Endothelial cell of umbilical vein (primary cell): Measurements from ENCODE around the gene CLASP2. TPM values are rescaled to one million over a fixed set of nuclear protein-coding genes. Genes with fewer than 3 reads are reported as not detected.

Source experiments
- BruUV-seq: library from RNA; stranded (reverse); fragments of 400-500 nt; replicated peaks from 2 replicates; lab custom pipeline; 2021; lab: Mats Ljungman, UMichigan
- CTCF ChIA-PET: fragments of 300-600, 350-600 bp; sonication (Branson Sonifier 250); formaldehyde crosslinking; loops from one replicate; lab custom pipeline; 2021; ENCODE audit warnings: antibody characterized with exemption, inconsistent platforms; lab: Charles Lee
- POLR2A ChIA-PET: fragments of 300-600, 350-600 bp; sonication (Branson Sonifier 250); formaldehyde crosslinking; loops from one replicate; lab custom pipeline; 2021; ENCODE audit warnings: antibody characterized with exemption, inconsistent platforms; lab: Charles Lee
- DNase-seq: peaks from one replicate; pipeline ENCODE4 v3.0.0-alpha.2; 2011; ENCODE audit warnings: low read depth, low spot score
- FAIRE-seq: peaks from 2 replicates; lab custom pipeline; 2011; peaks lifted over from hg19 to GRCh38; lab: Jason Lieb, UNC
- H2AFZ ChIP-seq: 2 replicates; pipeline ENCODE4 v1.6.0; 2012; ENCODE audit warnings: low read depth, low read length, control low read depth, inconsistent platforms
- H3K27ac ChIP-seq: 2 replicates; pipeline ENCODE4 v1.5.1; 2011; ENCODE audit warnings: low read depth, mild to moderate bottlenecking, control low read depth, low read length, moderate library complexity; ENCODE audit not compliant: insufficient read depth
- H3K27me3 ChIP-seq, 2 experiments: 2 replicates each; pipeline versions ENCODE4 v1.6.0 to v1.6.1; 2011; ENCODE audit warnings: low read length in 2 of 2, mixed read lengths in 1 of 2; ENCODE audit not compliant: control insufficient read depth in 2 of 2, insufficient read depth in 2 of 2
- H3K36me3 ChIP-seq, 2 experiments: 2 replicates in 1 of 2; 3 replicates in 1 of 2; pipeline ENCODE4 v1.5.1; 2011; ENCODE audit warnings: low read length in 2 of 2, mild to moderate bottlenecking in 1 of 2, moderate library complexity in 1 of 2; ENCODE audit not compliant: control insufficient read depth in 2 of 2, insufficient read depth in 2 of 2; ENCODE audit errors: extremely low read depth in 1 of 2
- H3K4me1 ChIP-seq: 3 replicates; pipeline ENCODE4 v1.5.1; 2011; ENCODE audit warnings: mild to moderate bottlenecking, low read length; ENCODE audit not compliant: control insufficient read depth, insufficient read depth; ENCODE audit errors: extremely low read depth
- H3K4me2 ChIP-seq: 2 replicates; pipeline ENCODE4 v1.6.1; 2011; ENCODE audit warnings: low read length, control low read depth, mixed read lengths; ENCODE audit not compliant: insufficient read depth
- H3K4me3 ChIP-seq, 3 experiments: fragments of 200-600 bp in 1 of 3; sonication (generic), shearing (Covaris generic) in 1 of 3; replicated peaks in 1 of 3; 2 replicates each; pipeline ENCODE4 v1.5.1; 2011 to 2016; ENCODE audit warnings: control low read depth in 3 of 3, low read length in 3 of 3, mild to moderate bottlenecking in 2 of 3, inconsistent platforms in 1 of 3, low read depth in 1 of 3, moderate library complexity in 1 of 3; ENCODE audit not compliant: insufficient read depth in 1 of 3
- H3K79me2 ChIP-seq: 2 replicates; pipeline ENCODE4 v1.6.0; 2012; ENCODE audit warnings: low read length, inconsistent platforms; ENCODE audit not compliant: control insufficient read depth, insufficient read depth
- H3K9ac ChIP-seq: replicated peaks from 2 replicates; pipeline ENCODE3; 2011; ENCODE audit warnings: low read length, control low read depth; ENCODE audit not compliant: insufficient read depth; ENCODE audit errors: extremely low read depth
- H3K9me1 ChIP-seq: replicated peaks from 3 replicates; pipeline ENCODE4 v1.6.0; 2011; ENCODE audit warnings: mild to moderate bottlenecking, low read length; ENCODE audit not compliant: control insufficient read depth, insufficient read depth; ENCODE audit errors: extremely low read depth
- H3K9me3 ChIP-seq: replicated peaks from 2 replicates; pipeline ENCODE4 v1.5.1; 2012; ENCODE audit warnings: low read length, inconsistent platforms; ENCODE audit not compliant: control insufficient read depth, insufficient read depth
- H4K20me1 ChIP-seq: replicated peaks from 2 replicates; pipeline ENCODE3; 2011; ENCODE audit warnings: mild to moderate bottlenecking, low read length; ENCODE audit not compliant: control insufficient read depth, insufficient read depth; ENCODE audit errors: extremely low read depth
- EZH2 ChIP-seq: IDR thresholded peaks from 2 replicates; pipeline ENCODE4 v1.6.1; 2012; ENCODE audit warnings: borderline replicate concordance, low read depth, mild to moderate bottlenecking, moderate library complexity, low read length, inconsistent platforms; ENCODE audit not compliant: severe bottlenecking
- FOS ChIP-seq: IDR thresholded peaks from 2 replicates; pipeline ENCODE4 v1.6.1; 2011; ENCODE audit warnings: mild to moderate bottlenecking, low read length, moderate library complexity, borderline replicate concordance; ENCODE audit not compliant: insufficient read depth
- GATA2 ChIP-seq: IDR thresholded peaks from 2 replicates; pipeline ENCODE4 v1.7.0; 2011; ENCODE audit warnings: low read depth, mild to moderate bottlenecking, moderate library complexity, mixed read lengths, low read length; ENCODE audit not compliant: insufficient read length, insufficient read depth
- JUN ChIP-seq: IDR thresholded peaks from 2 replicates; pipeline ENCODE4 v1.6.1; 2011; ENCODE audit warnings: borderline replicate concordance, low read depth; ENCODE audit not compliant: insufficient read length, insufficient read depth
- MYC ChIP-seq: IDR thresholded peaks from one replicate; pipeline ENCODE4 v1.6.1; 2011; ENCODE audit warnings: mild to moderate bottlenecking, low read depth, low read length
- POLR2A ChIP-seq: IDR thresholded peaks from 2 replicates; pipeline ENCODE4 v1.6.1; 2012; ENCODE audit warnings: low read depth, mild to moderate bottlenecking, control low read depth, low read length
- POLR2AphosphoS5 ChIP-seq: IDR thresholded peaks from 2 replicates; pipeline ENCODE4 v1.6.1; 2012; ENCODE audit warnings: low read depth, mild to moderate bottlenecking, control low read depth, low read length, moderate library complexity; ENCODE audit not compliant: insufficient read depth
- dilution Hi-C: fragments of 300-500 bp; cut with MboI; formaldehyde crosslinking; loops from one replicate; pipeline ENCODE4 v1.15.0; 2019; ENCODE audit warnings: low sequenced_read_pairs; ENCODE audit not compliant: extremely low pct_ligation_motif_present
- intact Hi-C: fragments of 100-400 bp; cut with micrococcal nuclease; formaldehyde crosslinking; loops from one replicate; pipeline ENCODE4 v1.10.0; 2022
- polyA plus RNA-seq, 4 experiments: library from polyadenylated mRNA; depleted of rRNA in 3 of 4; stranded (reverse) in 3 of 4; unstranded in 1 of 4; fragments of >200 nt; gene quantifications; 2 replicates each; pipeline versions ENCODE4 v1.2.1 to v1.2.3, GENCODE V29; 2011 to 2012; ENCODE audit warnings: missing spikeins in 1 of 4
- total RNA-seq: library from RNA; stranded (reverse); gene quantifications from 2 replicates; pipeline ENCODE4 v1.2.3, GENCODE V29; 2021
- TF ChIP-seq, protein P1 (sequence below), 2 donors: IDR thresholded peaks; 1 replicate in 1 of 2; 2 replicates in 1 of 2; pipeline ENCODE4 v1.5.1; 2011; ENCODE audit warnings: low read length in 2 of 2, mild to moderate bottlenecking in 2 of 2, moderate library complexity in 2 of 2, control low read depth in 1 of 2, inconsistent platforms in 1 of 2, low read depth in 1 of 2; ENCODE audit not compliant: insufficient read depth in 1 of 2; ENCODE audit errors: extremely low read depth in 1 of 2
- TF ChIP-seq, protein P2 (sequence below): IDR thresholded peaks from 2 replicates; pipeline ENCODE4 v1.6.1; 2011; ENCODE audit not compliant: insufficient read depth, insufficient read length

CLASP2 gene
- total and polyA plus RNA-seq, 2 donors (not counting 3 experiments of a cell fraction or from before 2014, with no cell fraction given): 15.0 to 55.0 TPM

DNA sequence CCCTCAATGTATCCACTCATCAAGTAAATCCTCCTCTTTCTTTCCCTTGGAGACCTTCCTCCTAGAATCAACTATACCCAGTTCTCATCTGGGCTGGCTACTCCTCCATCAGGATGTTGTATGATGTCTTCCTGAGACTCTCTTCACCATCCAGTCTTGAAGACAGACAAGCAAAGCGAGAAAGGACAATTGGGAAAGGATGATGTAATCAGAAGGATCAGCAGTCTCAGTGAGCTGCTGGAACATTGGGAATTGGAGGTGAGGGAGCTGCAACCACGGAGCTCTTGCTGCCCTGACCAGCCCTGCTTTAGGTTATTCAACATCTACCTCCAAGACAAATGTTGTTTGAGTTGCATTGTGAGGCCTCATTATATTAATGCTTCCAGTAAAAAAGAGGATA lies 229.8 kb downstream of the CLASP2 start:
- FAIRE-seq (no peak), DNase-seq (no peak)
- no peak overlapping the region for H3K9ac ChIP-seq
- no peak overlapping the region for H3K4me2 ChIP-seq
- BruUV-seq: no TSS peak
- ChIA-PET POLR2A (no interaction called here), CTCF (interaction anchor here (1.0 kb wide), 1 partner anchor 21 kb away, joined by 3 read pairs; no protein-coding TSS in a partner anchor)
- no peak for TF ChIP-seq MYC
- TF ChIP-seq POLR2A: no peak
- TF ChIP-seq, protein P1, sequence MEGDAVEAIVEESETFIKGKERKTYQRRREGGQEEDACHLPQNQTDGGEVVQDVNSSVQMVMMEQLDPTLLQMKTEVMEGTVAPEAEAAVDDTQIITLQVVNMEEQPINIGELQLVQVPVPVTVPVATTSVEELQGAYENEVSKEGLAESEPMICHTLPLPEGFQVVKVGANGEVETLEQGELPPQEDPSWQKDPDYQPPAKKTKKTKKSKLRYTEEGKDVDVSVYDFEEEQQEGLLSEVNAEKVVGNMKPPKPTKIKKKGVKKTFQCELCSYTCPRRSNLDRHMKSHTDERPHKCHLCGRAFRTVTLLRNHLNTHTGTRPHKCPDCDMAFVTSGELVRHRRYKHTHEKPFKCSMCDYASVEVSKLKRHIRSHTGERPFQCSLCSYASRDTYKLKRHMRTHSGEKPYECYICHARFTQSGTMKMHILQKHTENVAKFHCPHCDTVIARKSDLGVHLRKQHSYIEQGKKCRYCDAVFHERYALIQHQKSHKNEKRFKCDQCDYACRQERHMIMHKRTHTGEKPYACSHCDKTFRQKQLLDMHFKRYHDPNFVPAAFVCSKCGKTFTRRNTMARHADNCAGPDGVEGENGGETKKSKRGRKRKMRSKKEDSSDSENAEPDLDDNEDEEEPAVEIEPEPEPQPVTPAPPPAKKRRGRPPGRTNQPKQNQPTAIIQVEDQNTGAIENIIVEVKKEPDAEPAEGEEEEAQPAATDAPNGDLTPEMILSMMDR (IDR thresholded peaks at IDR 0.05; ENCODE audit: extremely low read depth in 1 of 2, insufficient read depth in 1 of 2, low read depth in 1 of 2, low read length in 2 of 2): no peak
- TF ChIP-seq JUN: no peak
- TF ChIP-seq, protein P2, sequence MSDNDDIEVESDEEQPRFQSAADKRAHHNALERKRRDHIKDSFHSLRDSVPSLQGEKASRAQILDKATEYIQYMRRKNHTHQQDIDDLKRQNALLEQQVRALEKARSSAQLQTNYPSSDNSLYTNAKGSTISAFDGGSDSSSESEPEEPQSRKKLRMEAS: no peak
- no peak for TF ChIP-seq FOS
- no peak for TF ChIP-seq POLR2AphosphoS5
- TF ChIP-seq GATA2: no peak
- no peak for TF ChIP-seq EZH2
- H3K36me3 ChIP-seq: no peaks in the 10 kb centered on the region
- H3K79me2 ChIP-seq: no peaks in the 10 kb centered on the region
- H3K9me1 ChIP-seq: no peaks in the 10 kb centered on the region
- dilution Hi-C loops (no loop called here), intact Hi-C loops (no loop called here)
- H3K9me3 ChIP-seq: no peaks in the 10 kb centered on the region
- H3K27ac ChIP-seq: no peak overlapping the region
- no peaks in the 10 kb centered on the region for H3K27me3 ChIP-seq
- H4K20me1 ChIP-seq: no peaks in the 10 kb centered on the region
- H3K4me1 ChIP-seq: no peaks in the 10 kb centered on the region
- H3K4me3 ChIP-seq: no peak overlapping the region
- no peak overlapping the region for H2AFZ ChIP-seq
